GM18868 (cell line): Measurements from ENCODE around the gene AGBL2.
"Not testable (repeated sequence)": the region's sequence is repeated elsewhere in the genome, so short reads cannot be mapped to it uniquely, and the experiment has no call there.

ENCODE experiments used
- ATAC-seq: cut with Tn5 transposase; IDR thresholded peaks from one replicate; pipeline ENCODE4 v1.9.1; 2021; ENCODE audit warnings: mild to moderate bottlenecking, moderate library complexity; ENCODE audit not compliant: unreplicated experiment

AGBL2 gene, protein sequence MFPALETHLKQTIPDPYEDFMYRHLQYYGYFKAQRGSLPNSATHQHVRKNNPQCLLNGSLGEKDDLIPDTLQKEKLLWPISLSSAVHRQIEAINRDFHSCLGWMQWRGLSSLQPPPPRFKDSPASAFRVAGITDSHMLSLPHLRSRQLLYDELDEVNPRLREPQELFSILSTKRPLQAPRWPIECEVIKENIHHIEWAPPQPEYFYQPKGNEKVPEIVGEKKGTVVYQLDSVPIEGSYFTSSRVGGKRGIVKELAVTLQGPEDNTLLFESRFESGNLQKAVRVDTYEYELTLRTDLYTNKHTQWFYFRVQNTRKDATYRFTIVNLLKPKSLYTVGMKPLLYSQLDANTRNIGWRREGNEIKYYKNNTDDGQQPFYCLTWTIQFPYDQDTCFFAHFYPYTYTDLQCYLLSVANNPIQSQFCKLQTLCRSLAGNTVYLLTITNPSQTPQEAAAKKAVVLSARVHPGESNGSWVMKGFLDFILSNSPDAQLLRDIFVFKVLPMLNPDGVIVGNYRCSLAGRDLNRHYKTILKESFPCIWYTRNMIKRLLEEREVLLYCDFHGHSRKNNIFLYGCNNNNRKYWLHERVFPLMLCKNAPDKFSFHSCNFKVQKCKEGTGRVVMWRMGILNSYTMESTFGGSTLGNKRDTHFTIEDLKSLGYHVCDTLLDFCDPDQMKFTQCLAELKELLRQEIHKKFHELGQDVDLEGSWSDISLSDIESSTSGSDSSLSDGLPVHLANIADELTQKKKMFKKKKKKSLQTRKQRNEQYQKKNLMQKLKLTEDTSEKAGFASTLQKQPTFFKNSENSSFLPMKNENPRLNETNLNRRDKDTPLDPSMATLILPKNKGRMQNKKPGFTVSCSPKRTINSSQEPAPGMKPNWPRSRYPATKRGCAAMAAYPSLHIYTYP

DNA sequence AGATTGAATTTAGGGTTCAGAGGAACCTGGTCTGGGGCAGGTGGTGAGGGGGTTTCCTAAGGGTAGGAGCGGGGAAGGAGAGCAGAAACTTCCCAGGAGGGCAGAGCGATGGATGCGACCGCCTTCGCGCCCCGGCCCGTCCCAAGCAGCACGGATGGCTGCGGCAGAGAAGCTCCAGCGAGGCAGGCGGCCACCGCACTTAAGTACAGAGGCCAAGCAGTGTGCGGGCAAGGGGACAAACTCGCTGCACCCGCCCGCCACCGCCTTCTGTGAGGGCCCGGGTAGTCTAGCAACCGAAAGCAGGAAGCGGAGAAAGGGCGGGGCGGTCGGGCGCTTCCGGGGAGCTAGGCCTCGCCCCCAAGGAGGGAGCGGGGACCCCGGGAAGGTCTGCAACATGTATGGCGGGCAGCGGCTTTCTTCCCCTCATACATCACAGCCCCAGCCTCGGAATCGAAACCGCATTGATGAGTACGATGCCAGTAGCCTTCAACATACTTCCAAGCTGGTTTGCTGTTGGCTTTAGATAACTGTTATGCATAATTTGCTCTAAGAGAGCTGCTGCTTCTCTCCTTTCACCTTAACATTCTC is at the start of gene AGBL2:
TSS of gene AGBL2 (minus strand) at position 288 of the 588 bp plus-strand sequence. CDS start 719 bp downstream, outside the sequence.
- ATAC-seq: peak; percentile 99

DNA sequence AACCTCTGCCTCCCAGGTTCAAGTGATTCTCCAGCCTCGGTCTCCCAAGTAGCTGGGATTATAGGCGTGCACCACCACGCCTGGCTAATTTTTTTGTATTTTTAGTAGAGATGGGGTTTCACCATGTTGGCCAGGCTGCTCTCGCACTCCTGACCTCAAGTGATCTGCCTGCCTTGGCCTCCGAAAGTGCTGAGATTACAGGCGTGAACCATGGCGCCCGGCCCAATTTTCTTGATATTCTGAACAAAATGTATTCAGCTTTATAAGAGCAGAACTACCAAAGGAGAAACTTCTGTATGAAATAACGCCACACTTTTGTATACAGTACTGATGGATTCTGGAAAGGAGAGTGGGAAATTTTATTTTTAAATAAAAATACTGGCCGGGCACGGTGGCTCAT is 44.1 kb upstream of the AGBL2 start:
- ATAC-seq: not testable (repeated sequence)

DNA sequence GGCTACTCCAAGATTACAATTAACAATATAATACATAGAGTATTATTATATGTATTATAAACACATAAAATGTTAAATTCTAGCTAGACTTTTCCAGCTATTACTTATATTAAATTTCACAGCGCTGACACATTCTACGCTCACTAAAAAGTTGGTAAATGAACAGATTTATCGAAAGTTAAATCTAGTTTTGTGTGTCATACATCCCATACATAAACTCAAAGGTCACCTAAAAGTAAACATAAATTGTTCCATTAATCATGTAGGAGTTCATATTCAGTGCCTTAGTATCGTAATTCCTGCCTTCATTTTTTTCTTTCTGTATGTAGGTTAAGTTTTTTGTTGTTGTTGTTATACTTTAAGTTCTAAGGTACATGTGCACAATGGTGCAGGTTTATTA is 41.0 kb upstream of the AGBL2 start:
- no peak for ATAC-seq

DNA sequence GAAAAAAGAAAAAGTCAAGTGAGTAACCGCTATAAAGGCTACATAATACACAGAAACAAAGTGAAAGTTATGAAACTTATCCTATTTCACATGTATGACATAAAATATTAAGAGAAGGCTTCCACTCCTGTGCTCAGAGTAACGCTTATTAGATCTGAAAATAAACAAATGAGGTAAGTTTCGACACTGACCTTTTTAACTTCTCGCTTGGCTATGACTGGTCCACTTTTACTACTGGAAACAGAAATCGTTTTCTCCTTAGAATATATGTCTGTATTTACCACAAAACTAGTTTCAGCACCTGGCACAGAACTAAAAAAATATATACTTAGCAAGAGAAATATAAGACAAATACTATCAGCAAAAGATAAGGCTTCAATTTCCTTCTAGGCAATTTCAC is 35.6 kb upstream of the AGBL2 start:
- no peak for ATAC-seq

DNA sequence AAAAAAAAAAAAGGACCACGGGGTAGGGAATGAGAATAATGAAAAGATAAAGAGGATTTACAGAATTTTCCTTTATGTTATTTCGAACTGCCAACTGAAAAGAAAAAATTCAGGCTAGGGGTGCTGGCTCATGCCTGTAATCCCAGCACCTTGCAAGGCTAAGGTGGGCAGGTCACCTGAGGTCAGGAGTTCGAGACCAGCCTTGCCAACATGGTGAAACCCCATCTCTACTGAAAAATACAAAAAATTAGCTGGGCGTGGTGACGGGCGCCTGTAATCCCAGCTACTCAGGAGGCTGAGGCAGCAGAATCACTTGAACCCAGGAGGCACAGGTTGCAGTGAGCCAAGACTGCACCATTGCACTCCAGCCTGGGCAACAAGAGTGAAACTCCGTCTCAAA is 27.3 kb upstream of the AGBL2 start:
- not testable (repeated sequence) for ATAC-seq

DNA sequence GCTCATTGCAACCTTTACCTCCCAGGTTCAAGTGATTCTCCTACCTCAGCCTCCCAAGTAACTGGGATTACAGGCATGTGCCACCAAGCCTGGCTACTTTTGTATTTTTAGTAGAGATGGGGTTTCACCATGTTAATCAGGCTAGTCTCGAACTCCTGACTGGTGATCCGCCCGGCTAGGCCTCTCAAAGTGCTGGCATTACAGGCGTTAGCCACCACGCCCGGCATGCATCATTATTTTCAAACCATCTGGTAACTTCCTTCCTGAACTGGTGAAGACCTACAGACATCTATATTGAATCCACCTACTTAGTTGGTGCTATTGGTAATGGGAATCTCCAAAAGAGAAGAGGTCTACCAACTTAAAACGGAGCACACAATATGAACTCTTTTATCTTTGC is 22.6 kb upstream of the AGBL2 start:
- ATAC-seq: not testable (repeated sequence)

DNA sequence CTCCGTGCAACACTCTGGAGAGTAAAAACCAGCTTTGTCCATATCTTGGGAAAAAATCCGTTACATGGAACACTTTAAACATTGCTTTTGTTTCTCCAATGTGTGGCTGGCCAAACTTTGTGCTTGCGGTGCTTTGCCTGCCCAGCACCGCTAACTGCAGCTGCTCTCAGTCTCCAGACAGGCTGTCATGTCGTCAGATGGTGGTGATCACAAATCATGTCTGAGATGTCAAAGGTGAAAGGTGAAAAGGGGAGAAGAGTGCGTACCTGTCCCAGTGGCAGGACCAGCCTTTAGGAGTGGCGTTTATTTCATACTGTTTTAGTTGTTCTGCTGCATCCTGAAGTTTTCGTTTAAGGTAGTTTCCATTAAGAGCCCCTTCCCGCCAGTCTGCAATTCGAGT is 17.1 kb upstream of the AGBL2 start:
- no peak for ATAC-seq

DNA sequence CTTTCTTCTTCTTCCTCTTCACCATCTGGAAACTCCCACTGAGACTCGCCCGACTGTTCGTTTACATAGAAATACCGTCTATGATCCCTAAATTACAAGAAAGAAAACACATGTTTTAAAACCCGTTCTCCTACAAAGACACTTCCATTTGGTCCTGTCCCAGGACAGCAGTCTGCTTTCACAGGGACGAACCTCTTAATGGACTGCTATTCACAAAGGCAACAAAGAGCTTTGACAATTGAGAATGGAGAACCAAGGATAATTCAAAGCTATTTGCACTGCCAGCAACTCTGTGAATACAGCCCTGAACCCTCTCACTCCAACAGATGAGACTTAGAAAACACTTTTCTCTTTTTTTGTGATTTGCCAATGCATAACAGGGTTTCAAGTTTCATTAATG is 16.3 kb upstream of the AGBL2 start:
- no peak for ATAC-seq

DNA sequence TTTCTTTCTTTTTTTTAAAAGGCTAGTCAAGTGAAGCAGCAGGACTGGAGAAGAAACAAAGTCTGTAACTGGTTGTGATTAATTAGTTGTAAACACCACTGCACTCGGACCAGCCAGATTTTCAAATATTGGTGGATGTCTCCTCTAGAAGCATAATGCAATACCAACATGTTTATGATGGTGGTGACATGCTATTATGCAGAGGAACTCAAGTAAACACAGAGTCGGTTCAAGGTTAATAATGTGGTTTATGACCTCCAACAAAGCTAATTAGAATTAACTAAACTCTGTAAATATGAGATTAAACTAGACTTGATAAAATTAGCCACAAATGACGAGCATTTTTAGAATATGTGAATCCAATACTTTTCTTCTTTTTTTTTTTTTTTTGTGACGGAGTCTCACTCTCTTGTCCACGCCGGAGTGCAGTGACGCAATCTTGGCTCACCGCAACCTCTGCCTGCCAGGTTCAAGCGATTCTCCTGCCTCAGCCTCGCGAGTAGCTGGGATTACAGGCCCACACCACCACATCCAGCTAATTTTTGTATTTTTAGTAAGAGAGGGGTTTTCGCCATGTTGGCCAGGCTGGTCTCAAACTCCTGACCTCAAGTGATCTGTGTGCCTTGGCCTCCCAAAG is 11.8 kb upstream of the AGBL2 start:
- no peak for ATAC-seq

DNA sequence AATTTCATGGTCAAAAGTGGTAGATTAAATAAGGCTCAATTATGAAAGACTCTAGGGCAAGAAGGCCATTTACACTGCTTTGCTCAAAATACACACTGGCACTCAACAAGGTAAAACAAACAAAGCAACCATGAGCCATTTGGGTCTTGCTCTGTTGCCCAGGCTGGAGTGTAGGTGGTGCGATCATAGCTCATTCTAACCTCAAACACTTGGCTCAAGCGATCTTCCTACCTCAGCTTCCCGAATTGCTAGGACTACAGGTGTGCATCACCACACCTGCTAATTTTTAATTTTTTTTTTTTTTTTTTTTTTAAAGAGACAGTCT is 10.9 kb upstream of the AGBL2 start:
- no peak for ATAC-seq

DNA sequence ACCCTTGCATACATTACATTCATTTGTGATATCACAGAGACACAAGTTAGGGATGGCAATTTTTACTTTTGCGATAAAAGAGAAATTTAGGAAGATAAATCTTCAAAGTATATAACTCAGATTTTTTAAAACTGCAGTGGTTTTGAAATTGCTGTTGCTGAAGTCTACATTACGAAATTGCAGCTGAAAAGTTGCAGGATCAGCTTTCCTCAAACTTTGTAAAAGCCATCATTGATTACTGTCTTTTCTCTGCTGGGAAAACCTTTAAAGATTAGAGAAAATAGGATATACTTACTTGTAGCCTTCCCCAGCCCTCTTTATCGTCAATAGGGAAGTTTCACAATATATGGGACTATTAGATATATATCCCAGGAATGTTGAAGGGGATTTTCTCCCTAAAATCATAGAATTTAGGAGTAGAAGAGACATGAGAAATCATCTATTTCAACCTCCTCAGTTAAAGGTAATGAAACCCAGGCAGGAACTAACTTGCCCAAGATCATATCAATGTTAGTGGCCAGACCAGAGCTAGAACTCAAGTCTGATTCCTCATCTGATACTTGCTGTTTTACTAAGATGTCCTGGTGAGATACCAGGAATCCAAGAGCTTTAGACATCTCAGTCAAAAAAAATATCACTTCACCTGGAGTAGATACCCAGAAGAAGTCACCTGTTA is 10.4 kb upstream of the AGBL2 start:
- ATAC-seq: no peak

DNA sequence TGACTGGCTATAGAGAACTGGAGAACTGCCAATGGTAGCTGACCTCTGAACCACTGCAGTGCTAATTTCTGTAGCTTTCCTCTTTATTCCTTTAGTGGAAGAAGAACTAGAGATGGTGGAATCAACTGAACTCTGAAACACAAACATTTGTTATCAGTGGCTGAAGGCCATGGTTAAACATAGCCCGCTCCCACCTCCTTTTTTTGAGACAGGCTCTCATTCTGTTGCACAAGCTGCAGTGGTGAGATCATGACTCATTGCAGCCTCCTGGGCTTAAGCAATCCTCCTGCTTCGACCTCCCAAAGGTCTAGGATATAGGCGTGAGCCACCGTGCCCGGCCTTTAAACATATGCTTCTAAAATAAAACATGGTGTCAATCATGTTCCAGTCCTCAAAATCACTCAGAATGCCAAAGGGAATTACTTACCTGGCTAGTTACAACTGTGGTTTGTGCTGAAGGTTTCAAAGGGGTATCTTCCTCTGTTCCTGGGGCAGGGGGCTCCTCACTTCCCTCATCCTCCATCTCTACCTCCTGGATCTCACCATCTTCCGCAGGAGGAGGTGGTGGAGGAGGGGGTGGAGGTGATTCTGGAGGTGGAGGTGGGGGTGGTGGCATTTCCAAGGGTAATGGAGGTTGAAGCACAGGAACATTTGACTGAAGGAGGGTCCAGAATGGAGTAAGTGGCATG is 9.0 kb upstream of the AGBL2 start:
- ATAC-seq: no peak

DNA sequence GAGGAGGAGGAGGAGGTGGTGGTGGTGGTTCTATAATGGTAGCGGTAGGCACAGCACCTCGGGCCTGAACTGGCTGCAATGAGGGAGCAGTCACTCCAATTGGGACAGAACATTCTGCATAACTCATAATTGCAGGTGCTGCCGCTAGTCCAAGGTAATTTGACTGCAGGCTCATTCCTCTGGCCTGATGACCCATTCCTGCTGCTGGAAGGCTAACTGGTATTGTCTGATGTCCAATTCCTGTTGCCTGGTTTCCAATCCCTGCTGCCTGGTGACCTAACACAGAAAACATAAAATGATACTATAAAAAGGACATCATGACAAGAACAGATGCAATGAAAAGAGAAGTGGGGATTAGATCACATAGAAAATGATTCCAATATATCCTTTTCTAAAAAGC is 7.9 kb upstream of the AGBL2 start:
- no peak for ATAC-seq

DNA sequence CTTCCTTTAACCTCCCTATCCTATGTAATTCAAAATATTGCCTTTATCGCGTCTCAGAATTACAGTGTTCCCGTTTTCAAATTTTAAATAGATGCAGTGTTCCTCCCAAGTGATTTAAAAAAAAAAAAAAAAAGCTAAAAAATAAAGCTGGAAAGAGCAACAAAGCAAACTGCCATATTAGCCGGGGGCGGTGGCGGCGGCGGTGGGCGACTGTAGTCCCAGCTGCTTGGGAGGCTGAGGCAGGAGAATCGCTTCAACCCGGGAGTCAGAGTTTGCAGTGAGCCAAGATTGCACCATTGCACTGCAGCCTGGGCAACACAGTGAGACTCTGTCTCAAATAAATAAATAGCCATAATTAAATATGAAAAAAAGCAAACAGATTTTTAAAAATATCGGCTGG is 5.5 kb upstream of the AGBL2 start:
- no peak for ATAC-seq

DNA sequence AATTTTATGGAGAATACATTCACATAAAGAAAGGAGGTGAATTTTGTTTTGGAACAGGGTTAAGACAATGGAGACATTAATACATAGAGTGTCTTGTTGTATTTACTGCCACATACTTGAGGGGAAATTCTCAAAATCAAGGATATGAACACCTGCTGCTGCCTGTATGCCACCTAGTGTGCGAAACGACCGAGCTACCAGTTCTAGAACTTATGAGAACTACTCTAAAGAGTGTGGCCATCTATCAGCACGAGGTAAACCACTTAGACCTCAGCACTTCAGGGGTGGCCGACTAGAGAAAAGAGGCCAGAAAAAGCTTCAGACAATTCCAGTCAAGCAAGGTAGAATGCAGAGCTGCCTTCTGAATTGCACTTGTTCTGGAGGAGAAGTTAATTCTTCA is 1.5 kb upstream of the AGBL2 start:
- no peak for ATAC-seq

DNA sequence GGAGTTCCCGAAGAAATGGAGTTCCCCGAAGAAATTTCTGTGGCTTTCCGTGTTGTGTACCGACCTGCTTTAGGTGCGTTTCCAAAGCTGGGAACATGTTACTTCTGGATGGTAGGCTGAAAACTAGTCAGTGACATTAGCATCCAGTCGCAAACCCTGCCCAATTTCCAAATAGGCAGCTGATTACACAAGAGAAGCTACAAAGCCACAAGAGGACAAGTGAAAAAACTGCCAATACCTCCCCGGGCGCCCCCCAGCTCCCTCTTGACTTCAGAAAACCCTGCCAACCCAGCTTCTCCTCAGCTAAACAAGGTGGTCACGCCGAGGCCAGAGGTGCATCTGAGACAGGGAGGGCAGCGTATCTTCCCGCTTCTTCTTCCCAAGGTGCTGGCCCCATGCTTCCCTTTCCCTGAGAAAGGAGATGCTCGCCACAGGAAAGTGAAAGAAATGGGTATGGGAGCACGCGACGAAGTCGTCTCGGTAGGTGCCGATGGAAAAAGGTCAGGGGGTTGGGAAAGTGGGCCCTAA is 551 bp downstream of the AGBL2 start:
- ATAC-seq: peak; percentile 2

DNA sequence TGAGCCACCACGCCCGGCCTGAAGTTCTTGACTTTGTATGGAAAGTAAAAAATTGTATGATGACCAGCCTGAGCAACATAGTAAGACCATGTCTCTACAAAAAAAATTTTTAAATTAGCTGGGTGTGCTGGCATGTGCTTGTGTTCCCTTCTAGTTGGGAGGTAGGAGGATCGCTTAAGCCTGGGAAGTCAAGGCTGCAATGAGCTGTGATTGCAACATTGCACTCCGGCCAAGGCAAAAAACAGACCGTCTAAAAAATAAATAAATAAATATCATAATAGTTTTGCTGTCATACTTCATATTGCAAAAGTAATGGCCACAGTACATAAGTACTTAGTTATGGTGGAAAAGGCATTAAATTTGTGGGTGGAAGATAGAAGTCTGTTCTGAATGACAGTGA is 3.4 kb downstream of the AGBL2 start:
- no peak for ATAC-seq

DNA sequence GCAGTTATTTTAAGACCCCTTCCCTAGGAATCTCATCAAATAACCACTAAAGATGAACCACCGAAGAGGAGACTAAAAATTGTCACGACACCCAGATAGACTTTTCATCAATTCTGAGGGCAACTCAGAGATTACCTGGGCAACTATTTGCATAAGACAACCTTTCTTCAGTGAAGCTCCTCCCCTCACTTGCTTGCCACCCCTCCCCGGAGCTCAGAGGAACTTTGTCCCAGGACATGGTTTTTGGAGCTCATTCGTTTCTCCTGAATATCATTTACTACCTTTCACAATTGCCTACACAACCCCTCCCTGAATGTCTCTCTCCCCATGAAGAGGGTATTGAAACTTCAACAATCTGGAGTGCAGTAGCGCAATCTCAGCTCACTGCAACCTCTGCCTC is 3.9 kb downstream of the AGBL2 start:
- ATAC-seq: no peak

DNA sequence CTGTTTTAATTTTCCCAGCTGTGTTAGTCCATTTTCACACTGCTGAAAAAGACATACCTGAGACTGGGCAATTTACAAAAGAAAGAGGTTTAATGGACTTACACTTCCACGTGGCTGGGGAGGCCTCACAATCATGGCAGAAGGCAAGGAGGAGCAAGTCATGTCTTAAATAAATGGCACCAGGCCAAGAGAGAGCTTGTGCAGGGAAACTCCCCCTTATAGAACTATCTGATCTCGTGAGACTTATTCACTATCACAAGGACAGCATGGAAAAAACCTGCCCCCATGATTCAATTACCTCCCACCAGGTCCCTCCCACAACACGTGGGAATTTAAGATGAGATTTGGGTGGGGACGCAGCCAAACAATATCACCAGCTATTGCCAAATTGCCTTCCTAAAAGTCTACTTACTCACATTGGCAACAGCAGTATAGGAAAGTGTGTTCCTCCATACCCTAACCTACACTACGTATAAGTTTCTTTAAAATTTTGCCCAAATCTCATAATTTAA is 7.8 kb downstream of the AGBL2 start:
- not testable (repeated sequence) for ATAC-seq

DNA sequence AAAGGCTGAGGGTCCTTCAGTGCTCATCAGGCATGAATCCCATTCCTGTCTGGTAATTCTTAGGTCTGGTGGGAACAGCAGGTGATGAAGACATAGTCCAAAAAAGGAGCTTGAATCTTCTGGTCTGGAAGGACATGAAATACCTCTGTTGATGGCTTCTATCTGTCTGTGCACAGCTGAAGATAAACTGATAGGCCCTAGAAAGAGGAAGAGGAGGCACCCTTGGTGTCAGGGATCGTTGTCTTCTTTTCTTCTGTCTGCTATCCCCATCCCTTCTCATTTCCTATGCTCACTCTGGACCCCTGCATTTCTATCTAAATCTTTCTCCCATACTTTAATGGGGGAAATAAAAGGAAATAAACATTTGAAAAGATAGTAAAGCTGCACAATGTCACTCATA is 9.4 kb downstream of the AGBL2 start:
- no peak for ATAC-seq
